HG02571 (cell line): ENCODE measurements around the gene GALNT1.
"Not testable (repeated sequence)": the region's sequence is repeated elsewhere in the genome, so short reads cannot be mapped to it uniquely, and the experiment has no call there.

Experiments
- ATAC-seq: cut with Tn5 transposase; IDR thresholded peaks from one replicate; pipeline ENCODE4 v1.9.1; 2021; ENCODE audit warnings: mild to moderate bottlenecking, moderate library complexity; ENCODE audit not compliant: unreplicated experiment

Gene GALNT1

GRCh38 chr18:35581546-35581897 lies at the start of gene GALNT1:
TSS of gene GALNT1 (plus strand) at chr18:35581740. CDS start at chr18:35654663, 72,923 bp downstream.
- no peak for ATAC-seq

GRCh38 chr18:35533916-35534405 lies 47.6 kb upstream of the GALNT1 start:
- no peak for ATAC-seq

- ATAC-seq: no peak
Measured at GRCh38 chr18:35535297-35535696, 46.2 kb upstream of the GALNT1 start.

GRCh38 chr18:35542356-35542755 lies 39.2 kb upstream of the GALNT1 start:
- ATAC-seq: no peak

- ATAC-seq: no peak
Measured at GRCh38 chr18:35547008-35547605, 34.4 kb upstream of the GALNT1 start.

GRCh38 chr18:35549564-35549963 lies 32.0 kb upstream of the GALNT1 start:
- no peak for ATAC-seq

GRCh38 chr18:35553300-35553699 lies 28.2 kb upstream of the GALNT1 start:
- ATAC-seq: no peak

GRCh38 chr18:35555538-35555937 lies 26.0 kb upstream of the GALNT1 start:
- ATAC-seq: not testable (repeated sequence)

- no peak for ATAC-seq
Measured at GRCh38 chr18:35559867-35560266, 21.7 kb upstream of the GALNT1 start.

GRCh38 chr18:35564795-35565453 lies 16.6 kb upstream of the GALNT1 start:
- peak; percentile 81 for ATAC-seq

- ATAC-seq: no peak
Measured at GRCh38 chr18:35566019-35566418, 15.5 kb upstream of the GALNT1 start.

- no peak for ATAC-seq
Measured at GRCh38 chr18:35570182-35570581, 11.4 kb upstream of the GALNT1 start.

- ATAC-seq: no peak
Measured at GRCh38 chr18:35571138-35571537, 10.4 kb upstream of the GALNT1 start.

GRCh38 chr18:35572644-35573043 lies 8.9 kb upstream of the GALNT1 start:
- no peak for ATAC-seq

GRCh38 chr18:35573531-35573930 lies 8.0 kb upstream of the GALNT1 start:
- no peak for ATAC-seq

- ATAC-seq: not testable (repeated sequence)
Measured at GRCh38 chr18:35576240-35576845, 5.2 kb upstream of the GALNT1 start.

- ATAC-seq: peak; percentile 49
Measured at GRCh38 chr18:35577045-35577848, 4.3 kb upstream of the GALNT1 start.

GRCh38 chr18:35578481-35578880 lies 3.1 kb upstream of the GALNT1 start:
- no peak for ATAC-seq

GRCh38 chr18:35578936-35579335 lies 2.6 kb upstream of the GALNT1 start:
- no peak for ATAC-seq

GRCh38 chr18:35580701-35581539 lies 620 bp upstream of the GALNT1 start:
- peak; percentile 41 for ATAC-seq
